HG03558 (cell line): ENCODE data around the gene MAP3K8.
"Not testable (repeated sequence)": the region's sequence is repeated elsewhere in the genome, so short reads cannot be mapped to it uniquely, and the experiment has no call there.

Experiments used
- ATAC-seq: cut with Tn5 transposase; IDR thresholded peaks from one replicate; pipeline ENCODE4 v1.9.1; 2021; ENCODE audit warnings: moderate number of reproducible peaks; ENCODE audit not compliant: unreplicated experiment; ENCODE audit errors: extremely low read depth

Gene MAP3K8

DNA sequence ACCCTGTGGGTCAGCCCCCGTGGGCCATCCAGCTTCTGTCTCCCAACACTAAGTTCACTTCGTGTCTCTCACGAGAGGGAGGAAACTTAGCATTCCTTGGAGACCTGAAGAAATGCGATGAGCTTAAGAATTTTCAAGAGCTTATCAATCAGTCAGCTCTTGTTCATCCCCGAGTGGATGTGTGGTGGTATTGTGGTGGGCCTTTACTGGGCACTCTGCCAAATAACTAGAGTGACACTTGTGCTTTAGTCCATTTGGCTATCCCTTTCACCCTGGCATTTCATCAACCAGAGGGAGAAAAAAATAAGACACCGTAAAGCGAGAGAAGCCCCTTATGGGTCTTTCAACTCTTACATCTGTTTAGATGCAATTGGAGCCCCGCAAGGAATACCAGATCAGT is 45.5 kb downstream of the MAP3K8 start:
- ATAC-seq, result not testable (repeated sequence)

GRCh38 chr10:30481603-30482002 is 47.6 kb downstream of the MAP3K8 start:
- ATAC-seq, result no peak

DNA sequence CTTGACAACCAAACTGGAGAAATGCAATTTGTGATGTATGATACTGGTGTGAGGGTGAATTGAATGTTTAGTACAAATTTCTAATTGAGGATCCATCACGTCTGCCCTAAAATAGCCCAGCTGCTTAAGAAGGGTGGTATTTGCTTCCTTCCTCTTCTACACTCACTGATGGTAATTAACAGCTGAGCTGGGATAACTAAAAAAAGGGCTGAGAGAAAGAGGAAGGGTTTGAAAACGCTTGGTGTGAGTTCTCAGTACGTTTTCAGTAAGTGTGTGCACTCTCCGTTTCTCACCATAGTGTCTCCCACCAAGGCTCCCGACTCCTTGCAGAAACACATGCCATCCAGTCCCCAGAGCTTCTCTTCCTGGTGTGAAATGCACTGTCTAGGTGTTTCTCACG is 54.3 kb downstream of the MAP3K8 start:
- ATAC-seq, result no peak

- no peak for ATAC-seq
Observed at GRCh38 chr10:30489346-30489745, 55.4 kb downstream of the MAP3K8 start.

DNA sequence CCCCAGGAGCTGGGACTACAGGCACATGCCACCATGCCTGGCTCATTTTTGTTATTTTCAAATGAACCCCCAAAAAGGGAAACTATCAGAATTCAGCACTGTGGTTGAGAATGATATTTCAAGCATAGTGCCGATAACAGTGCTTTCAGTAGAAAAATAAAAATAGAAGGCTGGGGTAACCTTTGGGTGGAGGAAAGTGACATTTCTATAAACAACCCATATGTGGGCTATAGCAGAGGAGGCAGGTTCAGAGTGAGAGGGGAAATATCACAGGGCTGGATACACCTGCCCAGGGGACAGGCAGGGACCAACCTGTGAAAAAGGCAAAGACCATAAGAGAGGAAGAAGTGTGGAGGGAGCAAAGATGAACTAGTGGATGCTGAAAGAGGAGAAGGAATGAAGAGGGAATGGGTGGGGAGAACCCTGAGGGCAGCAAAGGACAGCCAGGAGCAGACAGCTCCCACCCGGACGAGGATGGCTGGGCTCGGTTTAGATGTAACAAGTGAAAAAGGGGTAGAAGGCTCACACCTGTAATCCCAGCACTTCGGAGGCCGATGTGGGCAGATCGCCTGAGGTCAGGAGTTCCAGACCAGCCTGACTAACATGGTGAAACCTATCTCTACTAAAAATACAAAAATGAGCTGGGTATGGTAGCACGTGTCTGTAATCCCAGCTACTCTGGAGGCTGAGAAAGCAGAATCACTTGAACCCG is 56.5 kb downstream of the MAP3K8 start:
- no peak for ATAC-seq

DNA sequence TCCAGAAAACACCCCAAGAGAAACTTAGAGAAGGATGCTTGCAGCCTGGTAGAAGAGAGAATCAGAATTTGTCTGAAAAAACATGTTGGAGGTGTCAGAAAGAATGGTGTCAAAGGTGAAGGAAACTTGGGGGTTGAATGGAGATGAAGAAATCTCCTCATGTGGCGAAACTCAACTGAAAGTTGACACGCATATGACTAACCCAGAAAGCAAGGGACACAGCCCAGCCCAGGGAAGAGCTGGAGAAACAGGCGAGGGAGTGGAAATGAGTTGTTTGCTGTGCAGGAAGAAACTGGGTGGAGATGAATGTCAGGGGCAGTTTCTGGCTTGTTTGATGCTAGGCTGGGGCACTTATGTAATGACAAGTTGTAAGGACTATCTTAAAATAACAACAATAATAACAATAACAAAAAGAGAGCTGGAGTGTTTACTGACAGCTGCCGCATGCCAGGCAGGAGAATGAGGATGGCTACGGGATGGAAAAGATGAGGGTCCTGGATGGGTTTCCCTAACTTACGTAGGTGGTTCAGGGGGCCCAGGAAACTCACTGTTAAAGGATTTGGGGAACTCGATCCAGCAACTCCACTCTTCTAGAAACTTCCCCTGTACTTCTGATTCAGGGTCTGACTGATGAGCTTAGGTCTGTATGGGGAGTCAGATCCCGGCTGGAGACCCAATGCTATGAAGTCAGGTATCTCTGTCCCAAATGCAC is 57.4 kb downstream of the MAP3K8 start:
- ATAC-seq, result no peak

- no peak for ATAC-seq
Observed at GRCh38 chr10:30491916-30492515, 58.0 kb downstream of the MAP3K8 start.

DNA sequence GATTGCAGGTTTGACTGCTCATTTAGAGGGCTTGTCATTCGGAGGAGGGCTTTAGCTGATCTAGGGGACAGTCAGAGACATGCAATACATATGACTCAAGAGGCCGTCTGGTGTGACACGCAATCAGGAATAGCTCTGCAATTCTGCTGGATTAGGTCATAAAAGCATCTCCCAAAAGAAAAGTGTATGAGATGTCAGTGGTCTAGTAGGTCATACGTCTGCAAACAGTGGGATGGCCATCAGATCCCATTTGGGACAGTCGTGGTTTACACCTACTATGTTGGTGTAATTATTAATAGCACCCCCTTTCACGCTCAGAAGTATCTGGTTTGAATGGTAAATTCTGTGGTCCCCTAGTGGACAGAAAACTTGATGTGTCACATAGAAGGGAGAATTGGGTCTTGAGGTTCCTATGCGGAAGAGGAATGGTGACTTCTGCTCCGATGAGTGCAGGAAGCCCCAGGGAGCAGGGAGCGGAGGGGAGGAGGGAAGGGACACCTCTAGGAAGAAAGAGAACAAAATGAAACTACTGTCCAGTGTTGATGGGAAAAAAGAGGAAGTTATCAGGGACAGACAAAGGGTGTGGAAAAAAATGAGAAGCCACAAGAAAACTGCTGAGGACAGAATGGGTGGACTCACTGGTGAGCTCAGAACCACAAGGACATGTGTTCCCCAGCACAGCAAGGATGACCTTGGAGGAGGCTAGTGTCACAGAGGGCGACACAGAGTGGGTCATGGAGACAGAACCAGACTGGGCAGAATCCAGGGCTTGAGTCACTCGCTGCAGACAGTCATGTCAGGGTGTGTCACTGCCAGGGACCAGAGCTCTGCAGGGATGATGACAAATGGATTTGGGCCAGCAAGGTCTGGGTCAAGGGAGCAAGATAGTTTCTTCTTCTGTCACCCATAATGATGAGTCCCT is 59.9 kb downstream of the MAP3K8 start:
- no peak for ATAC-seq

DNA sequence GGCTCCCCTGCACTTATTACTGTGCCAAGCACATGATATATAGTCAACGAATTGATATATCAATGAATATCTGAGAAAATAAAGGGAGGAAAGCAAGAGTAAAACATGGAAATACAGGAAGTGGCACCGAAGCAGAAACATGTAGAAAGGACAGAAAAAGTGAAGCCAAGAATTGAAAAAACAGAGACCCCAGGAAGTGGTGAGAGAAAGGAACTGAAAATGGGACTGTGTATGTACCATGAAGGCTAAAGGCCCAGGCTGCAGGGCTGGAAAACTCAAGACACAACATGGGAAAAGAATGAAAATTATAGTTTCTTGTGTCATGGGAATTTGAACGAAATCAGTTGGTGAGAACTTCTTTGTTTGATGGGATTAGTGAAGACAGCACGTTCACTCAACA is 60.6 kb downstream of the MAP3K8 start:
- no peak for ATAC-seq

DNA sequence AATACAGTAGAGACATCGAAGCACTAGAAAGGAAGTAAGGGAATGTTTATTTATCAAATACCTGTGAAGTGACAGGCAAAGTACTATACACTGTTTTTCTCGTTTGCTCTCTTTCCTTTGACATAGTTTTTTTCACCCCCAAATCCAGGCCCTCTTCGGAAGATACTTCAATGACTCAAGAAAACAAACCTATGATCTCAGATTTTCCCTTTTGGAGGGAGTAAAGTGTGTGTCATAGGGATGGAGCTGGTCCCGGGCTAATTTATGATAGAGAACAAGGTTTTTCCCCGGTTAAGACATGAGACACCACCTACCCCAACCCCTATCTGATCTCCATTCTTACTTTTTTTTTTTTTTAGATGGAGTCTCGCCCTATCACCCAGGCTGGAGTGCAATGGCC is 61.7 kb downstream of the MAP3K8 start:
- ATAC-seq, result no peak

DNA sequence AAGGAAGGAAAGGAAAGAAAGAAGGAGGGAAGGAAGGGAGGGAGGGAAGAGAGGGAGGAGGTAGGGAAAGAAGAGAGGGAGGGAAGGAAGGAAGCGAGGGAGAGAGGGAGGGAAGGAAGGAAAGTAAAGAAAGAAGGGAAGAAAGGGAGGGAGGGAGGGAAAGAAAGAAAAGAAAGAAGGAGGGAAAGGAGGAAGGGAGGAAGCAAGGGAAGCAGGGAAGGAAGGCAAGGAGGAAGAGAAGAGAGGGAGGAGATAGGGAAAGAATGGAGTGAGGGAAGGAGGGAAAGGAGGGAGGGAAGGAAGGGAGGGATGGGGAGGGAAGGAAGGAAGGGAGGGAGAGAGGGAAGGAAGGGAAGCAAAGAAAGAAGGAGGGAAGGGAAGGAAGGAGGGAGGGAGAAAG is 65.8 kb downstream of the MAP3K8 start:
- ATAC-seq, result no peak

GRCh38 chr10:30500534-30500933 is 66.5 kb downstream of the MAP3K8 start:
- no peak for ATAC-seq

GRCh38 chr10:30500963-30501504 is 67.0 kb downstream of the MAP3K8 start:
- ATAC-seq, result no peak

DNA sequence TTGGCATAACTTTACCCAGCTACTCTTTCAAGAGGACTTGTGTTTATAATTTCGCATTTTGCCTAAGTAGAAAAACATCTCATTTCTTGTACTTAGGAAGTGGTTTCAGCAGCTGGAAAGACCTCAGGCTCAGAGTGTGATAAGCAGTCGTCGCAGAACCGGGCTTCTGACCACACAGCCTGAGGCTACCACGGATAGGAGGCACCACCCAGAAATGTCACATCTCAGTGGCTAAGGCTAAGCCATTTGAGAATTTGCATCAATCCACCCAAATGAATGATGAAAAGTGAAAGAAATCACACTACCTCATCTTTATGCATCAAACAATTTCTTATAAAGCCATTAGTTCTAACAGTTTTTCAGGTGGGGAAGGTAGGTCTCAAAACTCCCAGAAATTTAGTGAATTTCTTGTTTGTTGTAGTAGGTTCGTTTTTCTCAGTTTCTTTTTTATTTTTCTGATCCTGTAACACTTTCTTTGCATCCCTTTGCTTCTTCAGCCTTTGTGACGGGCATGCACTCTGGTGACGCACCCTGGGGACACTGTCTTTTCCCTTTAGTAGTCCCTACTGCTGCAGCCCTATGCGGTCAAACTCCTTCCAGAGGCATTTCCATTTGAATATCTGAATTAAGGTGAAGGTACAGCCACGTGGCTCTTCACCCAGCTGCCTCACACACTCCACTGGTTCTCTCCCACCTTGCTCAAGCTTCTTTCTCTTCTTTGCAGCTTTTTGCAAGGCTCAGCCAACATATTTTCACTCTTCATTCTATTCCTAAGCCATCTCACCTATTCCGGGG is 68.5 kb downstream of the MAP3K8 start:
- ATAC-seq, result peak; percentile 46

GRCh38 chr10:30503700-30504266 is 69.8 kb downstream of the MAP3K8 start:
- no peak for ATAC-seq

DNA sequence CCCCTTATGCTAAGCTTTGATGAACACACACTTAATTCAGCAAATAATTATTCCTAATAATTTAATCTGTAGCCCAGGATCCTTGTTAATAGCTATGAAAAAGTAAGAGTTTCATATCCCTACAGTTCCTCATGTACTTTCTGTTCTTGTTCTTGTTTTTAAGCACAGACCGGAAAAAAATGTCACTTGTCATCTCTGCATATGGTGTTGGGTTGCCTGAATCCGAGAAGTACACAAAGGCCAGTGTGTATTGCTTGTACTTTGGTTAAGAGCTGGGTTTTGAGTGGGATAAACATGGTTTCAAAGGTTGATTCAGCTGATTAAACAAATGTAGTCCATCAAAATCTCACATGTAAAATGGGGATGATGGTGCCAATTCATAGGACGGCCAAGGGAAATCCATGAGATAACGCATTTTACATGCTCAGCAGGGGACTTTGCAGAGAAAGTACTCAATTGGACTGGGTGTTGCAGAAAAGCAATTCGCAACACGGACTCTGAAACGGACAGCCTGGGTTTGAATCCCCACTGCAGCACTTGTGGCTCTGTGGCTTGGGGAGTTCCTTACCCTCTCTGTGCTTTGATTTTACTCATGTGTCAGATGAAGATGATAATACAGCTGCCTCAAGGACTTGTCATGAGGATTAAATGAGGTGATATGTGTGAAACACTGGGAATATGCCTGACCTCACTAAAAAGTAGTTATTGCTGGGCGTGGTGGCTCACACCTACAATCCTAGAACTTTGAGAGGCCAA is 71.7 kb downstream of the MAP3K8 start:
- no peak for ATAC-seq

GRCh38 chr10:30509508-30509907 is 75.5 kb downstream of the MAP3K8 start:
- no peak for ATAC-seq

DNA sequence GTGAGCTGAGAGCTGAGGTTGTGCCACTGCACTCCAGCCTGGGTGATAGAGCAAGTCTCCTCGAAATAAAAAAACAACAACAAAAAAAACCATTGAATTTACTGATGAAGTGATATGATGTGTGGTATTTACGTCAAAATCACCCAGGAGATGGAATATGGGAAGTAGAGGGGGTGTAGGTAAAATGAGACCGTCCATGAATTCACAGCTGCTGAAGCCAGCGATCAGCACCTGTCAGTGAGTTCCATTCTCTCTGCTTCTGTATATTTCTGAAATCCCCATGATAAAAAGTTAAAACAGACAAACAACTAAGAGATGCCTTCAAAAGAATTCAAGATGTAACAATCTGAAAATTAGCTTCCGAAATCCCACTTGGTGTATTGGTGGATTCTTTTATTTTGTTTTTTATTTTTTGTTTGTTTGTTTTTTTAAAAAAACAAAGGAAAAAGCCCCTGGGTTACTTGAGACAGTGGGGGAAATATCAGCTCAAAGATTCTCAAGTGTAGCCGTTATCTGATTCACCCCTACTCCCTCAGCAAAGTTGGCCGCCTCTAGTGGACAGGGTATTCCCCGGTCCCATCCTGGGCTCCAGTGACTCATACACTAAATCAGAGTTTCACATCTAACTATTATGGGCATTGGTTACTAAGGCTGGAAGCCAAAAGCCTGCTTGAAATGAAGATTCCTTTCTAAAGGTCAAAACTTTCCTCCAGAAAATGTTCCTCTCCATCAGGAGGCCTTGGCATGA is 76.4 kb downstream of the MAP3K8 start:
- ATAC-seq, result peak; percentile 72
